Gastrocnemius medialis (tissue), 4 donors: ENCODE data around the gene ITPR3. TPM values are rescaled to one million over a fixed set of nuclear protein-coding genes. Genes with fewer than 3 reads are reported as not detected.

Experiments
- ATAC-seq, 2 donors: fragments of 150-250 bp; one replicate each; pipeline ENCODE4 v1.9.1; 2016
- DNase-seq, 2 donors: peaks; one replicate each; pipeline ENCODE4 v3.0.0-alpha.2; 2019
- H3K27ac ChIP-seq, 4 donors: fragments of 200-600 bp; sonication (generic); 1 replicate in 1 of 4; 2 replicates in 3 of 4; pipeline ENCODE4 v1.5.1; 2016 to 2018; ENCODE audit warnings: mild to moderate bottlenecking in 2 of 4, moderate library complexity in 1 of 4
- H3K27me3 ChIP-seq, 3 donors: fragments of 200-600 bp; sonication (generic) in 2 of 3; 1 replicate in 1 of 3; 2 replicates in 2 of 3; pipeline versions ENCODE4 v1.5.1 to v1.6.0; 2016 to 2019; ENCODE audit warnings: mild to moderate bottlenecking in 1 of 3, moderate library complexity in 1 of 3
- H3K36me3 ChIP-seq, 2 donors: fragments of 200-600 bp; sonication (generic) in 1 of 2; one replicate each; pipeline ENCODE4 v1.5.1; 2017 to 2018
- H3K4me1 ChIP-seq, 2 donors: fragments of 200-600 bp; sonication (generic) in 1 of 2; one replicate each; pipeline ENCODE4 v1.5.1; 2016 to 2017; ENCODE audit warnings: mild to moderate bottlenecking in 2 of 2
- H3K4me3 ChIP-seq, 4 donors: fragments of 200-600 bp; sonication (generic) in 3 of 4; 1 replicate in 1 of 4; 2 replicates in 3 of 4; pipeline ENCODE4 v1.5.1; 2016 to 2019; ENCODE audit warnings: mild to moderate bottlenecking in 2 of 4
- H3K9me3 ChIP-seq, 3 donors: fragments of 200-600 bp; sonication (generic) in 2 of 3; 1 replicate in 1 of 3; 2 replicates in 2 of 3; pipeline ENCODE4 v1.5.1; 2016 to 2019
- CTCF ChIP-seq, 5 experiments: fragments of 450-650 bp in 3 of 5; fragments of 200-600 bp in 2 of 5; sonication (generic) in 2 of 5; IDR thresholded peaks in 4 of 5; conservative IDR thresholded peaks in 1 of 5; 1 replicate in 4 of 5; 2 replicates in 1 of 5; pipeline ENCODE4 v1.5.1; 2016 to 2019; ENCODE audit warnings: antibody characterized with exemption in 5 of 5, mild to moderate bottlenecking in 3 of 5, moderate library complexity in 3 of 5
- POLR2A ChIP-seq, 2 donors: fragments of 450-650 bp; IDR thresholded peaks; one replicate each; pipeline ENCODE4 v1.6.1; 2017; ENCODE audit warnings: antibody characterized with exemption in 2 of 2, mild to moderate bottlenecking in 2 of 2, moderate library complexity in 2 of 2
- in situ Hi-C, 4 donors: fragments of 200-750 bp; cut with MboI; loops; one replicate each; pipeline versions ENCODE4 v1.15.0 to v1.8.0; 2017; ENCODE audit warnings: low sequenced_read_pairs in 4 of 4
- intact Hi-C: fragments of 100-400 bp; cut with DNase I; formaldehyde crosslinking; loops from one replicate; pipeline ENCODE4 v1.15.1; 2023; ENCODE audit warnings: low total_unique reads
- total RNA-seq, 4 donors: library from RNA; depleted of rRNA; stranded (reverse); fragments of >200 nt; gene quantifications; one replicate each; pipeline versions ENCODE4 v1.1.0 to v1.2.3, GENCODE V29; 2016

The ITPR3 gene
- total RNA-seq, 4 donors from 2014 or later, result 1.9 to 6.8 (median 4.2) TPM

GRCh38 chr6:33622456-33623431 lies 1.6 kb downstream of the ITPR3 start:
- ATAC-seq (no peak), DNase-seq (peak in 1 of 2 donors; percentile 34)
- H3K9me3 ChIP-seq, result no peaks in the 10 kb centered on the region
- peak overlapping the region; percentile 68 to 76 (median 74) for H3K27ac ChIP-seq
- H3K4me3 ChIP-seq, result peak overlapping the region; percentile 59 to 70 (median 68)
- no peaks in the 10 kb centered on the region for H3K36me3 ChIP-seq
- no peak for TF ChIP-seq CTCF (IDR thresholded peaks at IDR 0.05 in 4 of 5, conservative IDR thresholded peaks at IDR 0.05 in 1 of 5)
- no peak for TF ChIP-seq POLR2A (IDR thresholded peaks at IDR 0.05)
- in situ Hi-C loops, result no loop called here
- H3K4me1 ChIP-seq, result peaks cover 9 to 23% of the 10 kb centered on the region in 2 donors
- peaks cover 6 to 7% (median 7%) of the 10 kb centered on the region in 3 donors for H3K27me3 ChIP-seq
- intact Hi-C loops, result no loop called here

GRCh38 chr6:33623895-33624381 lies 2.8 kb downstream of the ITPR3 start:
- Histone ChIP-seq H3K27ac (no peak overlapping the region), H3K4me3 (no peak overlapping the region), H3K9me3 (no peaks in the 10 kb centered on the region), H3K27me3 (peaks cover 6 to 7% (median 7%) of the 10 kb centered on the region in 3 donors), H3K36me3 (no peaks in the 10 kb centered on the region), H3K4me1 (peaks cover 9 to 23% of the 10 kb centered on the region in 2 donors)
- DNase-seq (no peak), ATAC-seq (no peak)
- TF ChIP-seq CTCF (IDR thresholded peaks at IDR 0.05 in 4 of 5, conservative IDR thresholded peaks at IDR 0.05 in 1 of 5), result no peak
- TF ChIP-seq POLR2A (IDR thresholded peaks at IDR 0.05), result no peak
- in situ Hi-C loops (no loop called here), intact Hi-C loops (no loop called here)

- DNase-seq (no peak), ATAC-seq (no peak)
- intact Hi-C loops, result no loop called here
- in situ Hi-C loops, result no loop called here
- Histone ChIP-seq H3K27me3 (peaks cover 6 to 7% (median 7%) of the 10 kb centered on the region in 3 donors), H3K4me1 (peaks cover 3 to 18% of the 10 kb centered on the region in 2 donors), H3K27ac (no peak overlapping the region), H3K9me3 (no peaks in the 10 kb centered on the region), H3K4me3 (no peak overlapping the region), H3K36me3 (no peaks in the 10 kb centered on the region)
- TF ChIP-seq CTCF (IDR thresholded peaks at IDR 0.05 in 4 of 5, conservative IDR thresholded peaks at IDR 0.05 in 1 of 5) (no peak), POLR2A (IDR thresholded peaks at IDR 0.05) (no peak)
Measured at GRCh38 chr6:33624856-33625255, 3.7 kb downstream of the ITPR3 start.

- DNase-seq, result no peak
- H3K4me1 ChIP-seq, result peaks cover 4 to 10% of the 10 kb centered on the region in 2 donors
- no peak overlapping the region for H3K4me3 ChIP-seq
- H3K36me3 ChIP-seq, result no peaks in the 10 kb centered on the region
- in situ Hi-C loops (no loop called here), intact Hi-C loops (no loop called here)
- no peaks in the 10 kb centered on the region for H3K27me3 ChIP-seq
- TF ChIP-seq CTCF (IDR thresholded peaks at IDR 0.05 in 4 of 5, conservative IDR thresholded peaks at IDR 0.05 in 1 of 5) (no peak), POLR2A (IDR thresholded peaks at IDR 0.05) (no peak)
- H3K9me3 ChIP-seq, result no peaks in the 10 kb centered on the region
- ATAC-seq, result no peak
- no peak overlapping the region for H3K27ac ChIP-seq
Measured at GRCh38 chr6:33627876-33628275, 6.8 kb downstream of the ITPR3 start.
